MM.1S (cell line): ENCODE measurements around the gene ZNF438.

Experiments used
- DNase-seq: peaks from one replicate; pipeline ENCODE4 v3.0.0-alpha.2; 2015
- H2AFZ ChIP-seq: fragments of 300-600 bp; sonication (generic); 2 replicates; pipeline ENCODE4 v1.6.0; 2016; ENCODE audit warnings: antibody characterized with exemption, low read length
- H3F3A ChIP-seq: fragments of 300-600 bp; sonication (generic); 2 replicates; pipeline ENCODE4 v1.6.1; 2016; ENCODE audit warnings: mild to moderate bottlenecking, antibody characterized with exemption, low read length, moderate library complexity, mixed read lengths; ENCODE audit not compliant: insufficient read depth
- H3K27ac ChIP-seq: fragments of 300-600 bp; sonication (generic); 2 replicates; pipeline ENCODE4 v1.5.1; 2016; ENCODE audit warnings: mild to moderate bottlenecking, low read length
- H3K27me3 ChIP-seq: fragments of 300-600 bp; sonication (generic); replicated peaks from 2 replicates; pipeline ENCODE4 v1.6.0; 2016; ENCODE audit warnings: low read length; ENCODE audit not compliant: insufficient read depth
- H3K36me3 ChIP-seq: fragments of 300-600 bp; sonication (generic); replicated peaks from 2 replicates; pipeline ENCODE4 v1.6.1; 2016; ENCODE audit warnings: mild to moderate bottlenecking, low read length, mixed read lengths; ENCODE audit not compliant: insufficient read depth
- H3K4me1 ChIP-seq: fragments of 300-600 bp; sonication (generic); 2 replicates; pipeline ENCODE4 v1.6.1; 2016; ENCODE audit warnings: low read length, mixed read lengths
- H3K4me2 ChIP-seq: fragments of 300-600 bp; sonication (generic); 2 replicates; pipeline ENCODE4 v1.6.0; 2016; ENCODE audit warnings: low read depth, low read length
- H3K4me3 ChIP-seq: fragments of 300-600 bp; sonication (generic); 2 replicates; pipeline ENCODE4 v1.5.1; 2016; ENCODE audit warnings: low read length, mixed read lengths
- H3K79me2 ChIP-seq: fragments of 300-600 bp; sonication (generic); 2 replicates; pipeline ENCODE4 v1.6.1; 2016; ENCODE audit warnings: mixed run types, low read length, mixed read lengths
- H3K9ac ChIP-seq: fragments of 300-600 bp; sonication (generic); 2 replicates; pipeline ENCODE4 v1.6.1; 2016; ENCODE audit warnings: low read length, mixed read lengths
- H3K9me2 ChIP-seq: fragments of 300-600 bp; sonication (generic); replicated peaks from 2 replicates; pipeline ENCODE4 v1.6.1; 2016; ENCODE audit warnings: mild to moderate bottlenecking, low read length, mixed read lengths; ENCODE audit not compliant: insufficient read depth
- H3K9me3 ChIP-seq: fragments of 300-600 bp; sonication (generic); replicated peaks from 2 replicates; pipeline ENCODE4 v1.6.1; 2016; ENCODE audit warnings: mild to moderate bottlenecking, low read length, mixed read lengths; ENCODE audit not compliant: insufficient read depth
- H4K20me1 ChIP-seq: fragments of 300-600 bp; sonication (generic); 2 replicates; pipeline ENCODE4 v1.6.1; 2016; ENCODE audit warnings: mild to moderate bottlenecking, low read length, moderate library complexity, mixed read lengths; ENCODE audit not compliant: insufficient read depth
- EZH2 ChIP-seq: fragments of 300-600 bp; sonication (generic); optimal IDR thresholded peaks from 2 replicates; pipeline ENCODE3; 2017; ENCODE audit warnings: low read depth, mild to moderate bottlenecking, antibody characterized with exemption, low read length, mixed read lengths
- EZH2phosphoT487 ChIP-seq: fragments of 300-600 bp; sonication (generic); IDR thresholded peaks from 2 replicates; pipeline ENCODE4 v1.6.1; 2018; ENCODE audit warnings: antibody characterized with exemption, low read length
- TF ChIP-seq, protein P1 (sequence below): fragments of 300-600 bp; sonication (generic); IDR thresholded peaks from 2 replicates; pipeline ENCODE4 v1.5.1; 2016; ENCODE audit warnings: antibody characterized with exemption, low read length, mixed read lengths

The ZNF438 gene

DNA sequence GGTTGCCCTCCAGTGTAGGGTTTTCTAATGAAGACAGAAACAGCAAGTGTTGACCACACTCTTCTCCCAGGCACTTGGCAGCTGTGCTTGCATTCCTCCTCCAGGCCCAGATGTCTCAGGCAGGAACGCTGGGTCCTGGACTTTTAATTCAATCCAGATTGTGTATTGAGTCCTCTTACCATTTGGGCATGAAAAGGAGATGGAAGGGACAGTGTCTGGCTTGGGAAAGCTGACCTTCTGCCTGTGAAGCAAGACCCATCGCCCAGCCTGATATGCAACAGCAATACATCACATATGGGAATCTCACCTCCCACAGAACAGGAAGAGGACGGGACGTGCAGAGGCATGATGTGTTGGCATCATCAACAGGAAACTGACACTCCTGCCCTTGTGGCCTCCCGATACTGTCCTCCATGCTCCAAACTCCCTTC is 227.8 kb downstream of the ZNF438 start:
- Histone ChIP-seq H3K36me3 (no peaks in the 10 kb centered on the region), H3K27me3 (no peaks in the 10 kb centered on the region), H4K20me1 (no peaks in the 10 kb centered on the region), H2AFZ (no peak overlapping the region), H3K79me2 (no peaks in the 10 kb centered on the region), H3K27ac (no peak overlapping the region), H3K9ac (no peak overlapping the region), H3K4me3 (no peak overlapping the region), H3K9me2 (no peaks in the 10 kb centered on the region), H3K4me1 (no peaks in the 10 kb centered on the region), H3F3A (no peaks in the 10 kb centered on the region), H3K4me2 (no peak overlapping the region), H3K9me3 (no peaks in the 10 kb centered on the region)
- no peak for DNase-seq
- TF ChIP-seq, protein P1, sequence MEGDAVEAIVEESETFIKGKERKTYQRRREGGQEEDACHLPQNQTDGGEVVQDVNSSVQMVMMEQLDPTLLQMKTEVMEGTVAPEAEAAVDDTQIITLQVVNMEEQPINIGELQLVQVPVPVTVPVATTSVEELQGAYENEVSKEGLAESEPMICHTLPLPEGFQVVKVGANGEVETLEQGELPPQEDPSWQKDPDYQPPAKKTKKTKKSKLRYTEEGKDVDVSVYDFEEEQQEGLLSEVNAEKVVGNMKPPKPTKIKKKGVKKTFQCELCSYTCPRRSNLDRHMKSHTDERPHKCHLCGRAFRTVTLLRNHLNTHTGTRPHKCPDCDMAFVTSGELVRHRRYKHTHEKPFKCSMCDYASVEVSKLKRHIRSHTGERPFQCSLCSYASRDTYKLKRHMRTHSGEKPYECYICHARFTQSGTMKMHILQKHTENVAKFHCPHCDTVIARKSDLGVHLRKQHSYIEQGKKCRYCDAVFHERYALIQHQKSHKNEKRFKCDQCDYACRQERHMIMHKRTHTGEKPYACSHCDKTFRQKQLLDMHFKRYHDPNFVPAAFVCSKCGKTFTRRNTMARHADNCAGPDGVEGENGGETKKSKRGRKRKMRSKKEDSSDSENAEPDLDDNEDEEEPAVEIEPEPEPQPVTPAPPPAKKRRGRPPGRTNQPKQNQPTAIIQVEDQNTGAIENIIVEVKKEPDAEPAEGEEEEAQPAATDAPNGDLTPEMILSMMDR: no peak
- TF ChIP-seq EZH2phosphoT487 (no peak), EZH2 (no peak)

DNA sequence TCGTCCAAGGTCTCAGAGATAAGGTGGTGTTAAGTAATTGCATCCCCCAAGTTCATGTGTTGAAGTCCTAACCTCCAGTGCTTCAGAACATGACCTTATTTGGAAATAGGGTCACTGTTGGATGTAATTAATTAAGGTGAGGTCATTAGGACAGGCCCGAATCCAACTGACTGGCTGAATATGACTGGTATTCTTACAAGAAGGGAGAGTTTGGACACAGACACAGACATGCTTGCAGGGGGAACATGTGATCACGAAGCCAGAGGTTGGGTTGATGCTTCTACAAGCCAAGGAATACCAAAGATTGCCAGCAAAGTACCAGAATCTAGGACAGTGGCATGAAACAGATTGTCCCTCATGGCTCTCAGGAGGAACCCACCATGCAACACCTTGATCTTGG is 228.6 kb downstream of the ZNF438 start:
- Histone ChIP-seq H4K20me1 (no peaks in the 10 kb centered on the region), H3K27ac (no peak overlapping the region), H3K27me3 (no peaks in the 10 kb centered on the region), H3F3A (no peaks in the 10 kb centered on the region), H3K36me3 (no peaks in the 10 kb centered on the region), H3K9ac (no peak overlapping the region), H3K9me3 (no peaks in the 10 kb centered on the region), H3K9me2 (no peaks in the 10 kb centered on the region), H3K79me2 (no peaks in the 10 kb centered on the region), H3K4me3 (no peak overlapping the region), H3K4me2 (no peak overlapping the region), H2AFZ (no peak overlapping the region), H3K4me1 (no peaks in the 10 kb centered on the region)
- TF ChIP-seq EZH2 (no peak), EZH2phosphoT487 (no peak)
- TF ChIP-seq, protein P1: no peak
- DNase-seq: no peak

DNA sequence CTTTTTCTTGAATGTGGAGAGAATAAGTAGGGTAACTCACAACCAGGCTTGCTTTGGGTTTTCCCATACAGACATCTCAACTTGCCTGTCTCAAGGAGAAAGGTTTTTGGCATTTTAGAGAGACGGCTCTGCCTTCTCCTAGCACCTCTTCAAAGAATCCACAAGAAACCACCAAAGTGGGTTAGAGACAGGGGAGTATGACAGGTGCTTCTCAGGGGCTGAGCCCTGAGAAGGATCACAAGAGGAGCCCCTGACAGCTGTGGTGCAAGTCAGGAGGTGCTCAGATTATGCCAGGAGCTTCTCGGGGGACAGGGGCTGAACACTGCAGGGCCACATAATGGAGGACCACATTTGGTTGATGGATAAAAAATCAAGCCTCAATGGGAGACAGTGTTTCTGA is 231.3 kb downstream of the ZNF438 start:
- Histone ChIP-seq H3K9me2 (no peaks in the 10 kb centered on the region), H3K4me1 (no peaks in the 10 kb centered on the region), H4K20me1 (no peaks in the 10 kb centered on the region), H3F3A (no peaks in the 10 kb centered on the region), H3K36me3 (no peaks in the 10 kb centered on the region), H3K9me3 (no peaks in the 10 kb centered on the region), H3K4me2 (no peak overlapping the region), H2AFZ (no peak overlapping the region), H3K79me2 (no peaks in the 10 kb centered on the region), H3K27ac (no peak overlapping the region), H3K27me3 (no peaks in the 10 kb centered on the region), H3K9ac (no peak overlapping the region), H3K4me3 (no peak overlapping the region)
- no peak for TF ChIP-seq EZH2phosphoT487
- TF ChIP-seq EZH2: no peak
- TF ChIP-seq, protein P1: no peak
- no peak for DNase-seq
